Central memory CD8-positive, alpha-beta T cell (primary cell): ENCODE results near the gene KIF5C.
"Not testable (repeated sequence)": the region's sequence is repeated elsewhere in the genome, so short reads cannot be mapped to it uniquely, and the experiment has no call there.

Source experiments
- ATAC-seq: fragments of 150-1000 bp; cut with Tn5 transposase; replicated peaks from 2 replicates; pipeline ENCODE4 v1.10.0; 2022; ENCODE audit warnings: mild to moderate bottlenecking, moderate FRiP score, moderate number of reproducible peaks; ENCODE audit not compliant: poor library complexity, severe bottlenecking; ENCODE audit errors: extremely low read depth
- DNase-seq, 2 donors: peaks; one replicate each; pipeline ENCODE4 v3.0.0; 2021; ENCODE audit warnings: low spot score in 2 of 2
- H3K27ac Mint-ChIP-seq: one replicate; pipeline ENCODE4 v1.8.0; 2022; ENCODE audit warnings: low read depth, mild to moderate bottlenecking, moderate library complexity, mixed read lengths
- H3K27me3 Mint-ChIP-seq: one replicate; pipeline ENCODE4 v1.8.0; 2022; ENCODE audit warnings: mixed read lengths
- H3K36me3 Mint-ChIP-seq: one replicate; pipeline ENCODE4 v1.8.0; 2022; ENCODE audit warnings: mild to moderate bottlenecking, moderate library complexity, mixed read lengths; ENCODE audit not compliant: insufficient read depth
- H3K4me1 Mint-ChIP-seq: one replicate; pipeline ENCODE4 v1.8.0; 2022; ENCODE audit warnings: mixed read lengths
- H3K4me3 Mint-ChIP-seq: one replicate; pipeline ENCODE4 v1.8.0; 2022; ENCODE audit warnings: mild to moderate bottlenecking, moderate library complexity, mixed read lengths
- H3K9me3 Mint-ChIP-seq: one replicate; pipeline ENCODE4 v1.8.0; 2022; ENCODE audit warnings: mixed read lengths

The KIF5C gene

DNA sequence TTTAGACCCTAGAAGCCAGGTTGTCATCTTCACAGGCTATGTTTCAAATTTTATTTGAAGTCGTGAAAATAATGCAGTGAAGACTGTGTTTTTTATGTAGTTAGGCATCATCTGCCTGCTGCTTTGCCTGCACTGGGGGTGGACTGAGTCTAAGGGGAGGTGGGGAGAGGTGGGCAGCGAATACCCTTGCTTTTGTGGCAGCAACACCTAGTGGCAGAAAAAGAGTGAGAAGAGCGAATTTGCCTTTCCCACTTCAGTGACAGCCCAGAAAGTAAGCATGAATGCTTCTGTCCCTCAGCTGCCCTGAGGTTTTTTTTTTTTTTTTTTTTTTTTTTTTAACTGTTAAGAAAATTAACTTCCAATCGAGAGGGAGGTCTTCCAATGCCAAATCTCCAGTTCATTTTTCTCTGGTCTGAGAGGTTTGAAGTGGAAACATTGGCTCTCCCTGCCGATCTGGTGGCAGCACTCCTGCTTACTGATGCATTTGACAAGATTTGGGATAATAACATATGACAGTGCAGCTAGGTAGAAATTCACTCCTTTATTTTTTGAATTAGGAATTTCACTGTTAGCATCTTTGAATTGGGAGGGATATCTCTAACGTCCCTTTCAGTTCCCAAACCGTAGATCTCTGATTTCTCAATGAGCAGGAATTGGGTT, 103.1 kb downstream of the KIF5C start:
- DNase-seq (no peak), ATAC-seq (no peak)
- no peak overlapping the region for H3K27ac Mint-ChIP-seq
- H3K27me3 Mint-ChIP-seq: no peaks in the 10 kb centered on the region
- no peaks in the 10 kb centered on the region for H3K9me3 Mint-ChIP-seq
- no peak overlapping the region for H3K4me3 Mint-ChIP-seq
- peaks cover 2% of the 10 kb centered on the region for H3K36me3 Mint-ChIP-seq
- H3K4me1 Mint-ChIP-seq: no peaks in the 10 kb centered on the region

DNA sequence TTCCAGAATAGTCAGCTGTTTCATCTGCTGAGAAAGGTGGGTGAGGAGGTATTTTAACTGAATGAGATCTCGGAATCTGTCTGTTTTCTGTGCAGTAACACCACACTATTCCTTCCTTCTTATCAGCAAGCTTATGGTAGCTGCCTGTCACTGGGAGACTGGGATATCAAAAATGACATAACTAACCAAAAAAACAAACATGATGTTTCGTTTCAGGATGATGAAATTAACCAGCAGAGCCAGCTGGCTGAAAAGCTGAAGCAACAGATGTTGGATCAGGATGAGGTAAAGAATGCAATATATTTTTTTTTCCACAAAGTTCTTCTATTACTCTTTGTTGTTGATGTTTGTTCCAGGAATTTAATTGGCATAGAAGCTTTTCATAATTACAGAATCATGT, 103.7 kb downstream of the KIF5C start:
- H3K27me3 Mint-ChIP-seq: no peaks in the 10 kb centered on the region
- ATAC-seq: no peak
- H3K9me3 Mint-ChIP-seq: no peaks in the 10 kb centered on the region

DNA sequence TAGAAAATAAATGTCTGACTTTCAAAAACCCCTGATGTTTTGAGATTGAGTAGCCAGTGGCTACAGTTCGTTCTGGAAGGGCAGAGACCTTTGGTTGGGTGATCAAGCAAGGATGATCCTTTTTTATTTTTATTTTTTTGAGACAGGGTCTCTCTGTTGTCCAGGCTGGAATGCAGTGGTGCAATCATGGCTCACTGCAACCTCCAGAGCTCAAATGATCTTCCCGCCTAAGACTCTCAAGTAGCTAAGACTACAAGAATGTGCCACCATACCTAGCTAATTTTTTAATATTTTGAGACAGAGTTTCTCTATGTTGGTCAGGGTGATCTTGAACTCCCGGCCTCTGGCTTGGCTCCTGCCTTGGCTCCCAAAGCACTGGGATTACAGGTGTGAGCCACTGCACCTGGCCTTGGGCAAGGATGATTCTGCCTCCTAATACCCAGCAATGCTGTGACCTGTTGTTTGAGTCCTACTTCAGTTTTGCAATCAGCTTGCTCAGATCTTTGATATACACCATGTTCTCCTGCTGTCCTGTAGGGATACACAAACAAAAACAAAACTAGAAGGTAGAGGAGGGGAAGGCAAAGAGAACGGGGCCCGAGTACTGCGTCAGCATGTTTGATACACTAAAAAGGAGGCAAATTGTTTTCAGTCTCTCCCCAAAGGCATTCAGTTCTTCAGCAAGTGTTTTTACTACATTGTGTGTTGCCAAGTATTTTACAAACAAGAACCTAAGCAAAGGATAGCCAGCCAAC, 104.3 kb downstream of the KIF5C start:
- Mint-ChIP-seq H3K27me3 (no peaks in the 10 kb centered on the region), H3K27ac (no peak overlapping the region), H3K36me3 (peaks cover 2% of the 10 kb centered on the region), H3K4me3 (no peak overlapping the region), H3K4me1 (no peaks in the 10 kb centered on the region), H3K9me3 (no peaks in the 10 kb centered on the region)
- ATAC-seq (no peak), DNase-seq (no peak)

More for the DNA sequence above, 103.7 kb downstream of the KIF5C start:
- Mint-ChIP-seq H3K36me3 (peaks cover 2% of the 10 kb centered on the region), H3K4me3 (no peak overlapping the region), H3K27ac (no peak overlapping the region), H3K4me1 (no peaks in the 10 kb centered on the region)
- no peak for DNase-seq

DNA sequence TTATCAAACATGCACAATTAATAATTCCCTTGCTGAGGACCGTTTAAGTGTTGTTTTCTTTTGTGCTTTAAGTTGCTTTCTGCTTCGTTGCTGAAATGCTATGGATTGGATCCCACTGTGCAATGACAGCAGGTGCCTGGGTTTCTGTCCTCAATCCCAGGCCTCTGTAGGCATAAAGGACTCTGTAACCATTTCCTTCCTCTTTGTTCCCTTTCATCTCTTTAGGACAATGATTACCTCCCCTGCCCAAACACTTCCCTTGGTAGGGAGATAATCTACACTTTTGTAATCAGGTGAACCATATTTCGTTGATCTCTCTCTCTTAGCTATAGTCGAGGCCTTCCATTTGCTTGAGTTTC, 104.9 kb downstream of the KIF5C start:
- peaks cover 2% of the 10 kb centered on the region for H3K36me3 Mint-ChIP-seq
- no peak overlapping the region for H3K27ac Mint-ChIP-seq
- H3K4me3 Mint-ChIP-seq: no peak overlapping the region
- no peaks in the 10 kb centered on the region for H3K27me3 Mint-ChIP-seq
- no peaks in the 10 kb centered on the region for H3K9me3 Mint-ChIP-seq
- DNase-seq (no peak), ATAC-seq (no peak)
- no peaks in the 10 kb centered on the region for H3K4me1 Mint-ChIP-seq

DNA sequence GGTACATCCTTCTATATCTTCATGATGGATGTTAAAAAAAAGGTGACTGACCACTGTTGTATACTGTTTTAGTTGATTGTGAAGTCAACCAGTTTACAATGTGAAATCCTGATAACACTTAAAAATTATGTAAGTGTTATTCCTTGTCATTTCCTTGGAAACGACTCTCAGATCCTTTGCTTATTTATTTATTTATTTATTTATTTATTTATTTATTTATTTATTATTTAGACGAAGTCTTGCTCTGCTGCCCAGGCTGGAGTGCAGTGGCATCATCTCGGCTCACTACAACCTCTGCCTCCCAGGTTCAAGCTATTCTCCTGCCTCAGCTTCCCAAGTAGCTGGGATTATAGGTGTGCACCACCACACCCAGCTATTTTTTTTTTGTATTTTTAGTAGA, 105.5 kb downstream of the KIF5C start:
- not testable (repeated sequence) for H3K4me1 Mint-ChIP-seq, H3K9me3 Mint-ChIP-seq, H3K27ac Mint-ChIP-seq, ATAC-seq, DNase-seq, H3K36me3 Mint-ChIP-seq, H3K27me3 Mint-ChIP-seq, H3K4me3 Mint-ChIP-seq

DNA sequence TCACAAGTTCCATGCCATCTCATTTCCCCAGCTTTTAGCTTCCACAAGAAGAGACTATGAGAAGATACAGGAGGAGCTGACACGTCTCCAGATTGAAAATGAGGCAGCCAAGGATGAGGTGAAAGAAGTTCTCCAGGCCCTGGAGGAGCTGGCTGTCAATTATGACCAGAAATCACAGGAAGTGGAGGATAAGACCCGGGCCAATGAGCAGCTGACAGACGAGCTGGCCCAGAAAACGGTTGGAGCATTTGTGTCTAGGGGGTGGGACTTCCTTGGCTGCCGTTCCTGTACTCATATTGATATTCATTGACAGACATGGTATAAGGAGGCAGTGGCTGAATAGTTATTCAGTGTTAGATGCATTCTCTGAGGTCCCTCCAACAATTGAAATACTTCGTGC, 106.3 kb downstream of the KIF5C start:
- no peak overlapping the region for H3K4me3 Mint-ChIP-seq
- H3K36me3 Mint-ChIP-seq: peaks cover 3% of the 10 kb centered on the region
- no peak overlapping the region for H3K27ac Mint-ChIP-seq
- H3K27me3 Mint-ChIP-seq: no peaks in the 10 kb centered on the region
- no peak for ATAC-seq
- no peaks in the 10 kb centered on the region for H3K9me3 Mint-ChIP-seq
- DNase-seq: no peak
- H3K4me1 Mint-ChIP-seq: no peaks in the 10 kb centered on the region

DNA sequence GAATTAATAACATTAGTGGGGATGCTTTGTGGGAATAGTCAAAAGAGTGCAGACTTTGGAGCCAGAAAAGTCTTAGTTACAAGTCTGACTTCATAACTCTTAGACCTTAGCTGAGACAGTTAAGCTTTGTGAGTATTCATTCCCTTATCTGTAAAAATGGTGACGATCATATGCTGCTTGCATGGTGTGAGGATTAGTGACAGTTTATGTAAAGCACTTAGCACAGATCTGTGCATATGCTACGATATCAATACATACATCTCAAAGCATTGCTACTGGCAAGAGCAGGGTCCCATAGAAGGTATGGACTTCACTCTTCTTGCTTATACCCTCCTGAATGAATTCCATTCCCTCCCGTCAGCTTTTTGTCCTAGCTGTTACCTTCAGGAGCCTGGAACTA, 106.8 kb downstream of the KIF5C start:
- Mint-ChIP-seq H3K27me3 (no peaks in the 10 kb centered on the region), H3K4me1 (no peaks in the 10 kb centered on the region), H3K4me3 (no peak overlapping the region), H3K27ac (no peak overlapping the region), H3K36me3 (peaks cover 4% of the 10 kb centered on the region), H3K9me3 (no peaks in the 10 kb centered on the region)
- ATAC-seq: no peak
- DNase-seq: no peak

DNA sequence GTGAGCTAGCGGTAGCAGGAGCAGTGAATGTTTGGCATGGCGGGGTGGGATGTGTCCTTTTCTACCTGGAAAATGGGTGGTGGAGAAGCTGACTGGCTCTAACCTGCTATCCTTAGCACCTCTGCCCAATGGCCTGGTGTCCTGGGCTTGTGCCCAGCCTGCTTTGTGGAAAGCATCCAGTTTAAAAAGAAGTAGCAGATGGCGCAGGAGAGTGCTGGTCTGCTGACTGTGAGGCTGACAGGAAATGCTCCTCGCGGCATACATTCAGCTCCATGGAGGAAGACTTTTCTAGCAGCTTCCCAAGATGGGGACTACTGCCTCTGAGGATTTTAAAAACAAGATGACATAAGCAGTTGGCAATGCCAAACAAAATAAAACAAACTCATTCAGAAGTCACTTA, 107.3 kb downstream of the KIF5C start:
- Mint-ChIP-seq H3K27ac (no peak overlapping the region), H3K27me3 (no peaks in the 10 kb centered on the region), H3K4me3 (no peak overlapping the region), H3K9me3 (no peaks in the 10 kb centered on the region), H3K36me3 (peaks cover 6% of the 10 kb centered on the region), H3K4me1 (no peaks in the 10 kb centered on the region)
- DNase-seq (no peak), ATAC-seq (no peak)

DNA sequence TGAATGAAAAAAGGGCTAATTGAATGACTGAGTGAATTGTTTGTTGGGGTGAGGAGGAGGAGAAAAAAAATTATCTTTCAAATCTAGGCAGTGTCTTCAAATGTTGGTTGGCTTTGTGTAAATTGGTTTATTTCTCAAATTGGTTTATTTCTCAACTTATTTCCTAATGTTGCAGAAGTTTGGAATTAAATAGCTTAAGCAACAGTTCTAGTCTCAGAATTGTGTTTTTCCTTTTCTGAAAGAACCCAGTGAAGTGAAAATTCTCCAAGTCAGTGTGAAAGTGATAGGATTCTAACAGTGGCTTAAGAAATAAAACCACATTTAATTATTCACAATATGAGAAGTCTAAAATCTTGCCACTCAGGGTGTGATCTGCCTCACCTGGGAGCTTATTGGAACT, 108.9 kb downstream of the KIF5C start:
- Mint-ChIP-seq H3K4me1 (no peaks in the 10 kb centered on the region), H3K9me3 (no peaks in the 10 kb centered on the region), H3K27ac (no peak overlapping the region), H3K36me3 (peaks cover 6% of the 10 kb centered on the region), H3K27me3 (no peaks in the 10 kb centered on the region), H3K4me3 (no peak overlapping the region)
- ATAC-seq: no peak
- DNase-seq: no peak

DNA sequence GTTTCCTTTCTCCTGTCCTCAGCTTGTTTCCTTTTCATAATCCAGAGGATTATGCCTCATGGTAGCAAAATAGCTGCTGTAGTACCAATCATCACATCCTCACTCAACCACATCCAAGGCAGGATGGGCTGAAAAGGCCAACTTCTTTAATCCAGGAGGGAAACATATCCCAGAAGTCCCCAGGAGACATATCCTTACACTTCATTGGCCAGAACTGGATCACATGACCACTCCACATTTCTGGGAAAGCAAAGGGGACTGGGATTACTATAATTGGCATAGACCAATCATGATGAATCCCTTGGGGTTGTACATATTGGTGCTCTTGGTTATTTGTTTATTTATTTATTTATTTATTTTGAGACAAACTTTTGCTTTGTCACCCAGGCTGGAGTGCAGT, 109.4 kb downstream of the KIF5C start:
- Mint-ChIP-seq H3K27ac (no peak overlapping the region), H3K27me3 (no peaks in the 10 kb centered on the region), H3K36me3 (peaks cover 6% of the 10 kb centered on the region), H3K4me3 (no peak overlapping the region), H3K9me3 (no peaks in the 10 kb centered on the region), H3K4me1 (no peaks in the 10 kb centered on the region)
- no peak for DNase-seq
- no peak for ATAC-seq

DNA sequence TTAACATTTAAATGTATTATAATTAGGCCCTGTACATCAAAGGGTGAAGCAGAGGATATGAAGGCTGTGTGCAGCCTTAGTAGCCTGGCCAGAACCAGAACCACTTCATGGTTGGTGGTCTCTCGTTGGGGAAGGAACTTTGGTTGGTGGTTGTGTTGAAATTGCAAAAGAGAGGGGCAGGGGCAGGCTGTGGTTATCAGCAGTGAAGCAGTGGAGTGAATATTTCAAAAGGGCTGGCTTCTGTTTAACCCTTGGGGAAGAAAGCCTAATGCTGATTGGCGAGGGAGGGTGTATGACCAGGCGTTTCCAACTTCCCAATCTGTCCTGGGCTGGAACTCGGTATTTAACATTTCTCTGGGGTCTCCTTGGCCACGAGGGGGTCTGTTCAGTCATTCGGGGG, 112.3 kb downstream of the KIF5C start:
- H3K36me3 Mint-ChIP-seq: peaks cover 5% of the 10 kb centered on the region
- ATAC-seq: no peak
- no peak overlapping the region for H3K27ac Mint-ChIP-seq
- H3K4me3 Mint-ChIP-seq: no peak overlapping the region
- H3K27me3 Mint-ChIP-seq: no peaks in the 10 kb centered on the region
- H3K9me3 Mint-ChIP-seq: no peaks in the 10 kb centered on the region
- no peaks in the 10 kb centered on the region for H3K4me1 Mint-ChIP-seq
- DNase-seq: no peak

DNA sequence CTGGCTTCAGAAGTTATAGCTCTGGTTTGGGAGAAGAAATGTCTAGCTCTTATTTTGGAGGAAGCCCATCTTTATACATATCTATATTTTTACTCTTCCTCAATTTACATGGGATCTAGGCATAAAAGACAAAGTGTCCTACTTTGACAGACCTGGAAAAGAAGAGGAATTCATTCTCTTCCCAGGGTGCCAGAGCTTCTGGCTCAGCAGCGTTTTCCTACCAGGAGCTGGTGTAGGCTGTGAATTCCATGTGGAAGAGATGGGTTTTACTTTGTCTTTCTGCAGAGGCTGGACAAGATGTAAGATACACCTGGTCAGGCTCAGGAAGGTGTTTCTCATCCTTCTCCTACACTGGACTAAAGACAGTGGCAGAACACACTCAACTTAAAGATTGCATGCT, 113.3 kb downstream of the KIF5C start:
- Mint-ChIP-seq H3K4me3 (no peak overlapping the region), H3K9me3 (no peaks in the 10 kb centered on the region), H3K4me1 (no peaks in the 10 kb centered on the region), H3K27me3 (no peaks in the 10 kb centered on the region), H3K36me3 (peaks cover 5% of the 10 kb centered on the region), H3K27ac (no peak overlapping the region)
- ATAC-seq (no peak), DNase-seq (no peak)

DNA sequence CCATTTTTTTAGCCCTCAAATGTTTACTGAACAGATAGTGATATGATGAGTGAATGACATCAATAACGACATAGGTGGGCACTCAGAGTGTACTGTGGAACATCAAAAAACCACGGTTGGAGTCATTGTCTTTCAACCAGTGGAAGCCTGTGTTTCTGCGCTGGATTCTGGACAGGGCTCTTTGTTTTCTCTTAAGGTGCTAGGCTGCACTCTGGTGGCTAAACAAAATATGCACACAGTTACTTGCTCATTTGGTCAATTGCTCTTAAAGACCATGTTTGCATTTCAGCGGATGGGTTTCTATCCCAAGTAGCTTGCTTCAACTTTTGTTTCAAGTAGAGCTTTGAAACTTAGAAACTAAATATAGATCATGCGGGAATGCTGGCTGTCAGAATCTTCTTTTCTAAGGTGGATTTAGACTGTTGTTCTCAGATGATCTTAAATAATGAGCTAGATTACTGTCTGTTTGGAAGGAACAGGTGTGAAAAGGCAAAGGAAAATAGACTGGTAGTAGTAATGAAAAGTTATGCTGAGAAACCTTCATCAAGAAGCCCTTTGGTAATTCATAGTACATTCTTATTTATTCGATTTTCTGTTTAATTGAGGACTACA, 115.0 kb downstream of the KIF5C start:
- Mint-ChIP-seq H3K27me3 (peaks cover 4% of the 10 kb centered on the region), H3K4me3 (no peak overlapping the region), H3K36me3 (peaks cover 3% of the 10 kb centered on the region), H3K4me1 (no peaks in the 10 kb centered on the region), H3K9me3 (no peaks in the 10 kb centered on the region), H3K27ac (no peak overlapping the region)
- DNase-seq: peak; percentile 19 to 21
- no peak for ATAC-seq
